CD4-positive, alpha-beta memory T cell (primary cell): ENCODE measurements around the gene KRT75. TPM values are rescaled to one million over a fixed set of nuclear protein-coding genes. Genes with fewer than 3 reads are reported as not detected.
"Not testable (repeated sequence)": the region's sequence is repeated elsewhere in the genome, so short reads cannot be mapped to it uniquely, and the experiment has no call there.

ENCODE experiments used
- CTCF ChIA-PET: fragments of 350-600 bp; sonication (Branson Sonifier 250); formaldehyde crosslinking; loops from one replicate; lab custom pipeline; 2021; ENCODE audit warnings: inconsistent platforms; ENCODE audit not compliant: partially characterized antibody; lab: Charles Lee
- POLR2A ChIA-PET: fragments of 350-600 bp; sonication (Branson Sonifier 250); formaldehyde crosslinking; loops from one replicate; lab custom pipeline; 2021; ENCODE audit not compliant: partially characterized antibody; lab: Charles Lee
- DNase-seq, 5 donors: peaks; one replicate each; pipeline versions ENCODE4 v3.0.0 to v3.0.0-alpha.2; 2020 to 2022; ENCODE audit warnings: mixed read lengths in 1 of 5
- H3K27ac ChIP-seq: one replicate; pipeline ENCODE4 v1.7.0; 2013; ENCODE audit warnings: low read depth, low read length
- H3K27me3 ChIP-seq: 2 replicates; pipeline ENCODE4 v1.7.0; 2013; ENCODE audit warnings: mild to moderate bottlenecking, low read length, moderate library complexity; ENCODE audit not compliant: insufficient read depth
- H3K36me3 ChIP-seq: 2 replicates; pipeline ENCODE4 v1.7.0; 2013; ENCODE audit warnings: mild to moderate bottlenecking, low read length, moderate library complexity; ENCODE audit not compliant: insufficient read depth
- H3K4me1 ChIP-seq: 2 replicates; pipeline ENCODE4 v1.7.0; 2013; ENCODE audit warnings: mild to moderate bottlenecking, low read length, moderate library complexity; ENCODE audit not compliant: insufficient read depth
- H3K4me3 ChIP-seq, 2 donors: one replicate each; pipeline ENCODE4 v1.7.0; 2013; ENCODE audit warnings: low read length in 2 of 2, mild to moderate bottlenecking in 1 of 2
- H3K9me3 ChIP-seq, 2 donors: one replicate each; pipeline ENCODE4 v1.7.0; 2013; ENCODE audit warnings: low read length in 2 of 2, control low read depth in 1 of 2; ENCODE audit not compliant: control insufficient read depth in 1 of 2
- H3K27ac Mint-ChIP-seq, 7 donors: one replicate each; pipeline ENCODE4 v1.8.0; 2020 to 2021; ENCODE audit warnings: mixed read lengths in 7 of 7, mild to moderate bottlenecking in 6 of 7, inconsistent platforms in 3 of 7, moderate library complexity in 3 of 7
- H3K27me3 Mint-ChIP-seq, 2 donors: one replicate each; pipeline ENCODE4 v1.8.0; 2020 to 2021; ENCODE audit warnings: mixed read lengths in 2 of 2
- H3K36me3 Mint-ChIP-seq, 2 donors: one replicate each; pipeline ENCODE4 v1.8.0; 2020 to 2021; ENCODE audit warnings: mixed read lengths in 2 of 2, inconsistent platforms in 1 of 2, mild to moderate bottlenecking in 1 of 2
- H3K4me1 Mint-ChIP-seq, 4 donors: one replicate each; pipeline ENCODE4 v1.8.0; 2020 to 2021; ENCODE audit warnings: mixed read lengths in 4 of 4, mild to moderate bottlenecking in 1 of 4
- H3K4me3 Mint-ChIP-seq, 8 donors: one replicate each; pipeline ENCODE4 v1.8.0; 2020 to 2021; ENCODE audit warnings: mixed read lengths in 8 of 8, mild to moderate bottlenecking in 7 of 8, moderate library complexity in 6 of 8, inconsistent platforms in 3 of 8
- H3K9me3 Mint-ChIP-seq, 8 donors: one replicate each; pipeline ENCODE4 v1.8.0; 2020 to 2021; ENCODE audit warnings: mixed read lengths in 8 of 8, mild to moderate bottlenecking in 5 of 8, inconsistent platforms in 3 of 8, moderate library complexity in 1 of 8
- intact Hi-C: fragments of 100-400 bp; cut with micrococcal nuclease; formaldehyde crosslinking; loops from one replicate; pipeline ENCODE4 v1.15.1; 2023
- polyA plus RNA-seq, 2 donors: library from polyadenylated mRNA; unstranded; fragments of 300-500 nt; fragmentation: Illumina TruSeq; gene quantifications; one replicate each; pipeline ENCODE4 v1.2.3, GENCODE V29; 2021
- total RNA-seq, 2 experiments: library from RNA; stranded (reverse); gene quantifications; one replicate each; pipeline ENCODE4 v1.2.3, GENCODE V29; 2021

Gene KRT75
- total and polyA plus RNA-seq, 4 experiments from 2014 or later: not detected

DNA sequence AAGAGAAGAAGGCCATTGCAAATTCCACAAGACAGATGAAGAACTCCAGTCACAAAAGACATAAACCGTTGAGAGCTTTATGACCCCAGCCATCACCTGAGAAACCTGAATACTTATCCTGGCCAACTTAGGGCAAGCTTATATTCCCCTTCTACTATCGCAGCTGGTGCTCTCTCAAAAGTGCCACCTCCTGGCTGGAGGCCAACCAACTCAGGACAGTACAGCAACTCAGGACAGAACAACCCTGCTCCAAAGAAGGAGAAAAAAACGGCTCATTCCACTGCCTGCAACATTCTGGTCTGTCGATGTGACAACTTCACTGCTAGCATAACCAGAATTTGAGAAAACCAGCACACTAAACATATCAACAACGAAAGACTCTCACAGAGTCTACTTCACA lies 27.5 kb upstream of the KRT75 start:
- Mint-ChIP-seq H3K9me3 (no peaks in the 10 kb centered on the region), H3K36me3 (no peaks in the 10 kb centered on the region), H3K4me1 (no peaks in the 10 kb centered on the region), H3K27me3 (peaks cover 7 to 14% of the 10 kb centered on the region in 2 donors), H3K27ac (no peak overlapping the region), H3K4me3 (no peak overlapping the region)
- POLR2A ChIA-PET: no interaction called here
- Histone ChIP-seq H3K36me3 (no peaks in the 10 kb centered on the region), H3K27me3 (no peaks in the 10 kb centered on the region), H3K9me3 (no peaks in the 10 kb centered on the region), H3K4me3 (no peak overlapping the region), H3K4me1 (no peaks in the 10 kb centered on the region), H3K27ac (no peak overlapping the region)
- no peak for DNase-seq
- CTCF ChIA-PET: no interaction called here
- intact Hi-C loops: no loop called here

GRCh38 chr12:52458861-52459260 lies 24.7 kb upstream of the KRT75 start:
- H3K27me3 Mint-ChIP-seq: peaks cover 7 to 10% of the 10 kb centered on the region in 2 donors
- ChIA-PET POLR2A (no interaction called here), CTCF (no interaction called here)
- H3K36me3 ChIP-seq: no peaks in the 10 kb centered on the region
- H3K4me1 Mint-ChIP-seq: peaks cover 0 to 8% (median 3%) of the 10 kb centered on the region in 4 donors
- intact Hi-C loops: no loop called here
- H3K9me3 ChIP-seq: no peaks in the 10 kb centered on the region
- no peak overlapping the region for H3K4me3 Mint-ChIP-seq
- no peaks in the 10 kb centered on the region for H3K4me1 ChIP-seq
- H3K4me3 ChIP-seq: no peak overlapping the region
- H3K36me3 Mint-ChIP-seq: no peaks in the 10 kb centered on the region
- no peak overlapping the region for H3K27ac Mint-ChIP-seq
- no peaks in the 10 kb centered on the region for H3K27me3 ChIP-seq
- no peaks in the 10 kb centered on the region for H3K9me3 Mint-ChIP-seq
- DNase-seq: no peak
- H3K27ac ChIP-seq: no peak overlapping the region

GRCh38 chr12:52455821-52456220 lies 21.6 kb upstream of the KRT75 start:
- Histone ChIP-seq H3K36me3 (no peaks in the 10 kb centered on the region), H3K27ac (no peak overlapping the region), H3K4me1 (no peaks in the 10 kb centered on the region), H3K9me3 (no peaks in the 10 kb centered on the region), H3K4me3 (no peak overlapping the region), H3K27me3 (no peaks in the 10 kb centered on the region)
- Mint-ChIP-seq H3K4me3 (no peak overlapping the region), H3K36me3 (no peaks in the 10 kb centered on the region), H3K27ac (no peak overlapping the region), H3K27me3 (peaks cover 8 to 9% of the 10 kb centered on the region in 2 donors), H3K9me3 (no peaks in the 10 kb centered on the region), H3K4me1 (peaks cover 0 to 8% (median 3%) of the 10 kb centered on the region in 4 donors)
- CTCF ChIA-PET: no interaction called here
- POLR2A ChIA-PET: no interaction called here
- intact Hi-C loops: no loop called here
- no peak for DNase-seq

- DNase-seq: no peak
- CTCF ChIA-PET: no interaction called here
- Histone ChIP-seq H3K9me3 (no peaks in the 10 kb centered on the region), H3K27ac (no peak overlapping the region), H3K27me3 (no peaks in the 10 kb centered on the region), H3K4me1 (no peaks in the 10 kb centered on the region), H3K36me3 (no peaks in the 10 kb centered on the region), H3K4me3 (no peak overlapping the region)
- H3K4me3 Mint-ChIP-seq: no peak overlapping the region
- H3K4me1 Mint-ChIP-seq: peaks cover 0 to 8% (median 3%) of the 10 kb centered on the region in 4 donors
- H3K27me3 Mint-ChIP-seq: peaks cover 6 to 7% of the 10 kb centered on the region in 2 donors
- no peaks in the 10 kb centered on the region for H3K36me3 Mint-ChIP-seq
- H3K27ac Mint-ChIP-seq: peak overlapping the region in 1 of 7 donors; percentile 1
- H3K9me3 Mint-ChIP-seq: no peaks in the 10 kb centered on the region
- intact Hi-C loops: no loop called here
- POLR2A ChIA-PET: no interaction called here
Measured at GRCh38 chr12:52454411-52455201, 20.4 kb upstream of the KRT75 start.

DNA sequence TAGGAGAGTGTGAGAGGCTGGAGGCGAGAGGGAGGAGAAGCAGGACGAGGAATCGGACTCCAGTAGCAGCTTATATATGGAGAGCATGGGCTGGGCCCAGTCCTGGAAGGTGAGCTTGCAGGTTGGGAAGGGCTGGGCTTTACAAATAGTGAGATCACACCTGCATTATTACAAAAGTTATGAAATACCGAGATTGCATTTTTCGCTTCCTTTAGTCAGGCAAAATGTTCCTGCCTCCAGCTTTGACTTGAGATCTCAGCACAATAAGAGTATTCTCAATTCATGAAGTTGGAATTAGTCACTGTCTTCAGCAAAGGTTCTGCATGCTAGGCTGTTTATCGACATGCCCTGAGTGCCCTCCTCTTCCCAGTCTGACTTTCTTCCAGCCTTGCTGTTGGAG lies 17.9 kb upstream of the KRT75 start, which contains the start of gene KRT6B:
TSS of gene KRT6B (minus strand) at position 46 of the 400 bp plus-strand sequence. CDS start 68 bp downstream, outside the sequence.
- POLR2A ChIA-PET: no interaction called here
- Mint-ChIP-seq H3K27ac (no peak within 1 kb of the TSS), H3K4me3 (no peak within 1 kb of the TSS), H3K4me1 (peaks cover 0 to 13% (median 5%) of the 10 kb centered on the region in 4 donors), H3K27me3 (peaks cover 2 to 6% of the 10 kb centered on the region in 2 donors), H3K9me3 (no peaks in the 10 kb centered on the region), H3K36me3 (no peaks in the 10 kb centered on the region)
- Histone ChIP-seq H3K4me3 (no peak within 1 kb of the TSS), H3K27me3 (no peaks in the 10 kb centered on the region), H3K36me3 (no peaks in the 10 kb centered on the region), H3K27ac (no peak within 1 kb of the TSS), H3K4me1 (no peaks in the 10 kb centered on the region), H3K9me3 (no peaks in the 10 kb centered on the region)
- no peak for DNase-seq
- intact Hi-C loops: no loop called here
- CTCF ChIA-PET: no interaction called here

- H3K4me3 Mint-ChIP-seq: no peak overlapping the region
- no peak for DNase-seq
- H3K4me3 ChIP-seq: no peak overlapping the region
- no peaks in the 10 kb centered on the region for H3K4me1 ChIP-seq
- no peak overlapping the region for H3K27ac Mint-ChIP-seq
- H3K9me3 Mint-ChIP-seq: no peaks in the 10 kb centered on the region
- intact Hi-C loops: no loop called here
- no peak overlapping the region for H3K27ac ChIP-seq
- peaks cover 0 to 5% (median 1%) of the 10 kb centered on the region in 4 donors for H3K4me1 Mint-ChIP-seq
- H3K9me3 ChIP-seq: no peaks in the 10 kb centered on the region
- CTCF ChIA-PET: no interaction called here
- H3K36me3 Mint-ChIP-seq: no peaks in the 10 kb centered on the region
- H3K27me3 Mint-ChIP-seq: peaks cover 5 to 17% of the 10 kb centered on the region in 2 donors
- no peaks in the 10 kb centered on the region for H3K36me3 ChIP-seq
- H3K27me3 ChIP-seq: no peaks in the 10 kb centered on the region
- POLR2A ChIA-PET: no interaction called here
Measured at GRCh38 chr12:52448228-52448627, 14.1 kb upstream of the KRT75 start.

DNA sequence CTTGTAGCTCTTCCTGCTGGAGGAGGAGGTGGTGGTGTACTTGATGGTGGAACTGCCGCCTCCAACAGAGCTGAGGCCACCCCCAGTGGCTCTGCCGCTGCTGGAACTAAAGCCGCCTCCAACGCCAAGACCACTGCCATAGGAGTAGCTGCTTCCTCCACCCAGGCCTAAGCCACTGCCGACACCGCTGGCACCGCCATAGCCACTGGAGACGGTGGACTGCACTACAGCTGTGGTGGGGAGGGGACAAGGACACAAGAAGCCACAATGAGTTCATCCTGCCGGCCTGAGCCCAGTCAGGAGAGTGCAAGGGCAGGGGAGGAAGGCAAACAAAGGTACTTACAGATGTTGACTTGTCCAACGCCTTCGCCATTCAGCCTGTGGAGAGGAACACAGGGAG lies 13.0 kb upstream of the KRT75 start:
- H3K36me3 Mint-ChIP-seq, H3K9me3 ChIP-seq, DNase-seq, H3K27ac Mint-ChIP-seq, H3K9me3 Mint-ChIP-seq, H3K4me3 ChIP-seq, H3K4me3 Mint-ChIP-seq, CTCF ChIA-PET, H3K4me1 Mint-ChIP-seq, H3K4me1 ChIP-seq, intact Hi-C loops, H3K27ac ChIP-seq, H3K27me3 ChIP-seq, H3K36me3 ChIP-seq, POLR2A ChIA-PET: not testable (repeated sequence)
- peaks cover 6 to 25% of the 10 kb centered on the region in 2 donors for H3K27me3 Mint-ChIP-seq
